Thyroid gland (tissue), 4 donors: ENCODE data around the gene BLACAT1.

Experiments
- CTCF ChIP-seq, 6 experiments: fragments of 200-600 bp in 3 of 6; fragments of 450-650 bp in 3 of 6; sonication (generic) in 3 of 6; IDR thresholded peaks; one replicate each; pipeline ENCODE4 v1.5.1; 2016 to 2019; ENCODE audit warnings: antibody characterized with exemption in 6 of 6, mild to moderate bottlenecking in 2 of 6, inconsistent platforms in 1 of 6, moderate library complexity in 1 of 6
- POLR2A ChIP-seq, 2 donors: fragments of 450-650 bp; IDR thresholded peaks; one replicate each; pipeline ENCODE4 v1.6.1; 2017; ENCODE audit warnings: antibody characterized with exemption in 2 of 2, mild to moderate bottlenecking in 2 of 2, moderate library complexity in 1 of 2

- TF ChIP-seq CTCF (IDR thresholded peaks at IDR 0.05), result no peak
- no peak for TF ChIP-seq POLR2A (IDR thresholded peaks at IDR 0.05)
These were observed 47.9 kb downstream of the BLACAT1 start for GRCh38 chr1:205407970-205408369.
